ENCODE data around the gene PIAS1. TPM values are rescaled to one million over a fixed set of nuclear protein-coding genes. Genes with fewer than 3 reads are reported as not detected.

Gene PIAS1
- total and polyA plus RNA-seq, 11 donors, result 6.2 to 37.8 (median 29.4) TPM

GRCh38 chr15:68029959-68030358 lies 24.2 kb upstream of the PIAS1 start:
- intact Hi-C loops (cut with DNase I), result no loop called here
- H3K4me1 ChIP-seq, result peaks cover 0 to 26% (median 0%) of the 10 kb centered on the region in 12 donors
- no peaks in the 10 kb centered on the region for H3K36me3 ChIP-seq
- H3K9me3 ChIP-seq, result no peaks in the 10 kb centered on the region
- ATAC-seq, result no peak
- H3K4me3 ChIP-seq, result no peak overlapping the region
- no peak for DNase-seq
- no peak for TF ChIP-seq CTCF (IDR thresholded peaks at IDR 0.05)
- no peak for TF ChIP-seq POLR2A (IDR thresholded peaks at IDR 0.05)
- H3K27ac ChIP-seq, result no peak overlapping the region
- H3K27me3 ChIP-seq, result no peaks in the 10 kb centered on the region

DNA sequence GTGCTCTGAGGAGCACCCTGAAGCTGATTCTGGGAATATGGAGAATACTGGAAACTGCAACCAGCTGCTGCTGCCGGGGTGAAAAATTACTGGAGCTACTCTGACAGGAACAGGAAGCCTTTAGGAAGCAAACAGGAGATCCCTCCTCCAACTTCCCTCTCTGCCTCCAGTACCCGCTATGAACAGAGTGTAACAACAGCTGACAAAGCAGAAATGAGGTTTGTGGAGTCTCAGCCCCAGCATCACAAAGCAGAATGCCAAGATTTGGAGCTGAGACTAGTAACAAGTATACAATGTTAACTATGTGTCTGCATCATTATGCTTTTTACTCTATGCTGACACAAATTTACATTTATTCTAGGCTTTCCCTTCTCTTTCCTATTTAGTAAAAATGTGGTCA lies 22.7 kb upstream of the PIAS1 start:
- DNase-seq (no peak), ATAC-seq (peak in 3 of 4 donors; percentile 46 to 72 (median 62))
- intact Hi-C loops (cut with DNase I), result no loop called here
- WGBS, 4 donors, result 25 to 56% (median 39%) methylated on average over 2 of the region's 2 CpGs
- no peaks in the 10 kb centered on the region for H3K9me3 ChIP-seq
- peaks cover 0 to 26% (median 0%) of the 10 kb centered on the region in 12 donors for H3K4me1 ChIP-seq
- TF ChIP-seq POLR2A (IDR thresholded peaks at IDR 0.05) (no peak), CTCF (IDR thresholded peaks at IDR 0.05) (no peak)
- H3K4me3 ChIP-seq, result no peak overlapping the region
- peak overlapping the region in 1 of 12 donors; percentile 74 for H3K27ac ChIP-seq
- H3K27me3 ChIP-seq, result no peaks in the 10 kb centered on the region
- H3K36me3 ChIP-seq, result no peaks in the 10 kb centered on the region

- ATAC-seq (no peak), DNase-seq (no peak)
- H3K27me3 ChIP-seq, result no peaks in the 10 kb centered on the region
- peak overlapping the region in 1 of 12 donors; percentile 28 for H3K27ac ChIP-seq
- H3K4me3 ChIP-seq, result no peak overlapping the region
- H3K4me1 ChIP-seq, result peaks cover 0 to 26% (median 0%) of the 10 kb centered on the region in 12 donors
- intact Hi-C loops (cut with DNase I), result no loop called here
- peaks cover 0 to 3% (median 0%) of the 10 kb centered on the region in 12 donors for H3K9me3 ChIP-seq
- H3K36me3 ChIP-seq, result no peaks in the 10 kb centered on the region
- 77 to 96% (median 81%) methylated on average over 1 of the region's 1 CpG for WGBS, 4 donors
- TF ChIP-seq CTCF (IDR thresholded peaks at IDR 0.05) (no peak), POLR2A (IDR thresholded peaks at IDR 0.05) (no peak)
These were observed 21.4 kb upstream of the PIAS1 start for GRCh38 chr15:68032672-68033071.

DNA sequence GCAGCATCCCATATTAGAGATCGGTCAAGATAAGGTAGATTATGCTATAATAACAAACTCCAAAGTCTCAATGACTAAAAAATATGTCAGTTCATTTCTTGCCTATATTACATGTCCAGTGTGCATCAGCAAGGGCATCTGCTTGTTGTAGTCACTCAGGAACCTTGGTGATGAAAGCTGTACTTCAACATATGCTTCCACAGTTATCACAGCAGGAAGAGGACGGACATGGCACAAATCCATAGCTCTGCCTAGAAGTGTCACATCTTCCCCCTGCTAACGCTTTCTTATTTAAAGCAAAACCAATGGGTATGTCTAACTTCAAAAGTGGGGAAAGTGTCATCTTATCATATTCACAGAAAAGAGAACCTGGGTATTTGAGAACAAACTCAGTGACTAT lies 20.0 kb upstream of the PIAS1 start:
- Histone ChIP-seq H3K36me3 (no peaks in the 10 kb centered on the region), H3K4me3 (no peak overlapping the region), H3K4me1 (peaks cover 0 to 26% (median 0%) of the 10 kb centered on the region in 12 donors), H3K27me3 (no peaks in the 10 kb centered on the region), H3K27ac (no peak overlapping the region), H3K9me3 (peaks cover 0 to 4% (median 0%) of the 10 kb centered on the region in 12 donors)
- no peak for DNase-seq
- ATAC-seq, result no peak
- TF ChIP-seq POLR2A (IDR thresholded peaks at IDR 0.05) (no peak), CTCF (IDR thresholded peaks at IDR 0.05) (no peak)
- intact Hi-C loops (cut with DNase I), result no loop called here
- 40 to 45% (median 42%) methylated on average over 3 of the region's 3 CpGs for WGBS, 4 donors
